Stimulated activated CD8-positive, alpha-beta memory T cell treated with anti-CD3 and anti-CD28 coated beads, Interleukin-7, amount 100 ng/mL, for 48 hours (primary cell): ENCODE measurements around the gene CROCC.
"Not testable (repeated sequence)": the region's sequence is repeated elsewhere in the genome, so short reads cannot be mapped to it uniquely, and the experiment has no call there.

Source experiments
- DNase-seq, 2 donors: peaks; one replicate each; pipeline ENCODE4 v3.0.0-alpha.2; 2020; ENCODE audit warnings: low read depth in 1 of 2; ENCODE audit errors: extremely low read depth in 1 of 2

Gene CROCC

GRCh38 chr1:16895598-16896315, 26.0 kb upstream of the CROCC start, which contains the start of gene RNU1-2:
Gene RNU1-2 (plus strand): TSS chr1:16895980.
- DNase-seq: peak; percentile 60 to 80

DNA sequence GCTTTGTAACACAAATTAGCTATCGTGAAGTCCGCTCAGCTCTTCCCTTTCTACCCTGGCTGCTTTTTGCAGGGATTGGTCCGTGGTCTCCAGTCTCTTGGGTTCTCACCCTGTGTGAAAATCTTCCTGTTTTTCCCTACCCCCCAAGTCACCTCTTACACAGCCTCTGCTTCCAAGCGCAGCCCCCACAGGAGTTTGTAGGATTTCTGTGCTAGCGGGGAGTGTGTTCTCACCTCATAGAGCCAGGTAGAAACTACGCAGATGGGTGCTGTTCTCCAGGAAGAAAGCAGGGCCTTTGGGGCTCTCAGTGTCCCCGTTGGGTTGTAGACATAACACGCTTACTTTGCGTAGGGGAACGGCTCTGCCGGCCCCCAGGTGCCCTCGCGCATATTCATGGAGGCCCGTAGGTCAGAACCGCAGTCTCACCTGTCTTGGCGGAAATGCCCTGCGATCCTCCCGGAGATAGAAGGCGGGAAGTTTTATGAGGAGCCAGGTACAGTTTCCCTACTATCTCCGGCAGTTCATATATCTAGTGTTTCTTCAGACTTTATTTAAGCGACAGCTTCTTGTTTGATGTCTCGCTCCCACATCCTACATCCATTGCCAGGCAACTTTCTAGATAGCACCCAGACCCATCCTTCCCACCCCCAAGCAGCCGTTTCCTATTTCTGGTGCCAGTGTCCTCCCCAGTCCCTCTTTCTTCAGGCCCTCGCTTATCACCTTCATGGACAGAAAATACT, 25.2 kb upstream of the CROCC start:
- peak; percentile 62 to 64 for DNase-seq

DNA sequence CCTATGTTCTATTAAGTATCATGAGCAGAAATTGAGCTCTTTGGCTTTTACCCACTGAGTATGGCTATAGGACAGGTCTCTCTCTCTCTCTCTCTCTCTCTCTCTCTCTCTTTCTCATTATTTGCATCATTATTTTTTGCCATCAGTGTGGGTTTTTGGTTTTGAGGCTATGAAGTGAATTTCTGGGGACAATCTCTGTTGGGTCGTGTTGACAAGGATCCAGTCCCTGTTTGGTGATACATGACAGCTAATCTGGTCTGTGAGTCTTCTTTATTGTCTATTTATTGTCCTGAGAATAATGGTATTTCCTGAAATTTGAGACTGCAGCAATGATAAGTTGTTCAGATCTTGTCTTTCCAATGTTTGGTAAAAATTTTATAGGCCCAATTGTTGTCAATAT, 24.1 kb upstream of the CROCC start:
- DNase-seq: not testable (repeated sequence)

DNA sequence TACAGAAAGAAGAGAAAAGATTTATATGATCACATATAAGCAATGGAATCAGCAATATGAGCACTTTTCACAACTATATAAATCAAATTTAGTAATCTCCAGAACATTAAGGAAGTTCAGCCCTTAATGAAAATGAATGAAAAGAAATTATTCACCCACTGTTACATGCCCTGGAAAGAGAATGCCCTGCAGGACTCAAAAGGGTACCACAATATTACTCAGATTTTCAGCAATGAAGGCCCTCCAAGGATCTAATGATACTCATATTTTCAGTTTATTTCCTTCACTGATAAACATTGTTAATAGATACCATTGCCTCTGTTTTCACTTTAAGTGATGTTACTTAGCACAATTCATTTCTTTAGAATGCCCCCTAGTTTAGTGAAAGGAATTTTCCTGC, 23.4 kb upstream of the CROCC start:
- DNase-seq: not testable (repeated sequence)

GRCh38 chr1:16899020-16899419, 22.7 kb upstream of the CROCC start:
- not testable (repeated sequence) for DNase-seq

- no peak for DNase-seq
Observed at GRCh38 chr1:16900751-16901150, 21.0 kb upstream of the CROCC start.

- not testable (repeated sequence) for DNase-seq
Observed at GRCh38 chr1:16901371-16901770, 20.4 kb upstream of the CROCC start.

- no peak for DNase-seq
Observed at GRCh38 chr1:16903054-16903453, 18.7 kb upstream of the CROCC start.

- DNase-seq: no peak
Observed at GRCh38 chr1:16903458-16903796, 18.3 kb upstream of the CROCC start.

DNA sequence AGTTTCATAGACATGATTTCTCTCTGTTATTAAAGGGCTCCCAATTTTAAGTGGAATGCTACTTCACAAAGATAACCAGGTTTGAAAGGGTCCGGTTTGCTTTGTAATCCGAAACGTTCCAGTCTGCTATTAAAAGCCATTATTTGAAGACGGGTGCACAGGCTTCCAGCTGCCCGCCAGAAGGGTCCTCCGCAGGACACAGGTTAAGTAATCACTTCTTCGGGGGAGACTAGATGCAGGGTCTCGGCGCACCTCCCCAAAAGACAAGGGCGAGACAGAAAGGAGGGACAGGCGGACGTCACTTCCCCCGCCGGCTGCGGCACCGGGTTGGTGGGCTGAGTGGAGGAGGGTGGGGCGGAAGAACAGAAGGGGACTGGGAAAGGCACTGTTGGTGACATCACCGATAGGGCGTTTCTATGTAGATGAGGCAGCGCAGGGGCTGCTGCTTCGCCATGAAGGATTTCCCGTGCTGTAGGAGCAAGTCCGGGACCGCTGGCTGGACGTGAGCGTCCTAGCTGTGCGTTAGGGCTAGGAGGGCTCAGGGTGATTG, 17.1 kb upstream of the CROCC start:
- DNase-seq: peak; percentile 96 to 100

DNA sequence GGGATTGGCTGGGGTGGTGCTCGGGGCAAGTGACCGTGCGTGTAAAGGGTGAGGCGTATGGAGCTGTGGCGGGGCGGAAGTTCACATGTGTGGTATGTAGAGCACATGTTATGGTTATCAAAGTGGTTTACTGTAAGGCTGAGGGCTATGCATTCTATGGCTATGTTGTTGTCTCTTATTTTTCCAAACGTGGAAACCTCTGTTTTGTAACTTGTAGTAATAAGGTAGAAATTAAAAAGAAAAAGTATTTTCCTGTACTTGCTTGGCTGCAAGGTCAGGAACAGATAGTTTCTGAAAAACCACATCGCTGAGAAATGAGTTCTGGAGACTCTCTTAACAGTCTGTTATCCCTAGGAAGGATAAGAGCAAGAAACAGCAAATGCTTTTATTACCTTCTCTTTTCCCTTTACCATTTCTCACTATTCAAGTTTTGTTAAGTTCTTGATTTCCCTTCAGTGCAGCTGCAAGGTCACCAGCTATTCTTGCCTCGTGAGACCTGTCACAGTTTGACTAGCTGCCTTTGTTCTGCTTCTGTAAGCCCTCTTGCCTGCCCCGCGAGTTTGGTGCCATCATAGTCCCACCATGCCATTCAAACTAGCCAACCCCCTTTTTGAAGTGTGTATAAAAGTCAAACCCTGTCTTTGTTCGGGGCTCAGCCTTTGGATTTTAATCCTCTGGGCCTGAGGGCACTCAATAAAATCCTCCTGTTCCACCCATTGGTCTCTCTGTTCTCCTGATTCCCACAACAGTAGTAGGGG, 16.4 kb upstream of the CROCC start:
- DNase-seq: peak in 1 of 2 donors; percentile 40

DNA sequence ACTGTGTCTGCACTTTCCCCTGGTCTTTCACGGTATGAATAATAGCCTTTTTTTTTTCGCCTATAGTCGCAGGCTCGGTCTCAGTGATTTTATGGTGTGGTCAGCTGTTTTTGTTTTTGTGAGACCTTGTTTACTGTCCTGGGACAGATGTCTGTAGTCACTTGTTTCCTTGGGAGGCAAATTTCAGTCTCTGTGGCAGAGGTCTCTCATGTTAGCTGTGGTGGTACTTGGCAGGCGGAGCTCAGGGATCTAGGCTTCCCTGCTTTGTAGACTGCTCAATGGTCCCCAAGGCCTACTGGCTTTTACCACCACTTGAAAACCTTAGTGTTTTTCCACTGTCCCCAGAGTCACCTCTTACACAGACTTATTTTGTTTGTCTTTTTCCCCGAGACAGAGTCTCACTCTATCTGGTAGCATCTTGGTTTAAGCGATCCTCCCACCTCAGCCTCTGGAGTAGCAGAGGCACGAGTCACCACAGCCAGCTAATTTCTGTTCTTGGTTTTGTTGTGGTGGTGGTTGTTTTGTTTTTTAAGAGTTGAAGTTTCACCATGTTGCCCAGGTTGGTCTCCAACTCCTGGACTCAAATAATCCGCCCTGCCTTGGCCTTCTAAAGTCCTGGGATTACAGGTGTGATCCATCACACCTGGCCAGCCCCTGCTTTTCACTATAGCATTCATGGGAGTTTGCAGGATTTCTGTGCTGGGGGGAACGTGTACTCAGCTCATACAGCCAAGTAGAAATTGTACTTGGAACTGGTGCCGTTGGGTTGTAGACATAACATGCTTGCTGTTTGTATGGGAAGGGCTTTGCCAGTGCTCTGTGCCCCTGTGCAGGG, 15.6 kb upstream of the CROCC start:
- DNase-seq: no peak

GRCh38 chr1:16906873-16907272, 14.9 kb upstream of the CROCC start:
- DNase-seq: no peak

DNA sequence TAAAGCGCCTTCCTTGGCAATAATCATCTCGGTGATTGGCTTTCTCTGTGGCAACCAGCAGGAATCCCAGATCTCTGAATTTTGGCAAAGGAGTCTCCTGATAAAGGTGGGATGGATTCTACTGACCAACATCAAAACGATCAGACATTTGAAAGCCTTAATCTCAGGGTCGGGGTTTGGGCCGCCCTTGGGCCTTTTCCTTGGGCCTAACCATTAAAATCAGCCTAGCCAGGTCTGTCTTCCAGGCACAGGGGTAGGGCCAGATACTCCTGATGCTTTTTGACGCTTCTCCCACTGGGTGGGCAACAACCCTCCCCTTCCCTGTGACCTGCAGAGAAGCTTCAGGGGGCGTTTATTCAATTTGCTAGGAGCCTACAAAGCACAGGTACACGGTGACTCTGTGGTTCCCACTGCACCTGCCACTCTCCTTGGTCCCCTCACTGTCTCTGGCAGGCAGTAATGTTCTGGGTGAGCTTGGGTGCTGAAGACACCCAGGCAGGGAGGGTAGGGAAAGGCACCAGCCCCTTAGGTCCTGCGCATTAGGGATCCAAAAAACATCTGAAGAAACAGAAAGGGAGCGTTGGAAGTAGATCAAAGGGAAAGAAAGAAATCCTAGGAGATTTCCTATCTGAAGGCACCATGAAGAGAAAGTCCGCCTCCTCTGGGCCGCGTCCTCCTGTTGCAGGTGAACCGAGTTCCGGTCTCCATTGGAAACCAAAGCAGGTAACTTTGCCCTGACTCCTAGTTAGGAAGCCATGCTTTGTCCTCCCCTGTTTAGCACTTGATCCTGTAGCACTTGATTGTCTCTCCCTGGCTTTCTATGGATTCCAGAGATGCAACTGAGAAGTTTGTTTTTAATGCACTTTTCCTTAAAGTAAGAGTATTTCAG, 13.6 kb upstream of the CROCC start:
- no peak for DNase-seq

DNA sequence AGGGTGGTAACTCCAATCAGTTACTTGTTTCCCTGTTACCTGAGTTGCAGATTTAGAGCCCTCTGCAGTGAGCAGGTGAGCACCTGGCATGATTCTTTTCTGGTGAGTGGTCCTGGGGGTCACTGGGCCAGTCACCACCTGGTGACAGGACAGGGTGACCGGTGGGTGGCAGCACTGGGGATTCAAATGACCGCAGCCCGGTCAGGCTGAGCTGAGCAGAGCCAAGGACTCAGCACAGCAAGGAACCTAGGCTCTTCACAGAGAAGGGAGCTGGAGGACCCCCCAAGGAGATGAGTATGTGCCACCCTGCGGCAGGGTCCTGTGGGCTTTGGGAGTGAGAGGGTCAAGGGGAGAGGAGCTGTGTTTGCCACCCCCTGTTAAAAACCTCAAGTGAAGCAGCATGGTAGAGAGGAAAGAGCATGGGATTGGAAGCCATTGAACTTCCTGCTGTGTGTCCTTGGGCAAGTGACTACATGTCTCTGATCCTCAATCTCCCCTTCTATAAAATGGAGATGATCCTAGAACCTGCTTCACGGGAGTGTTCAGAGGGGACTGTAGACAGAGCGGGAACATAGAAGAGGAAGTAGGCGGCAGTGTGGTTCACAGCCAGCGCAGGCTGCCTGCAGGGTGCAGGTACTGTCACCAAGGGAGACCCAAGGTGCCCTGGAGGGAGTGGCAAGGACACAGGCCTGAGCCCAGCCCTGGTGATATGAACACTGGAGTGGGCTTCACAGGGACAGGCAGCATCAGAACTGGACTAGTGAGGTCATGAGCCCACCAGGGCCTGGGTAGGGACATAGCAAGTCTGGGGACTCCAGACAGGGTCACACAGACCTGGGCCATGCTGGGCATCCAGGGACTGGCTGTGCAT, 9.6 kb upstream of the CROCC start:
- DNase-seq: not testable (repeated sequence)

GRCh38 chr1:16912742-16913141, 9.0 kb upstream of the CROCC start:
- DNase-seq: not testable (repeated sequence)

GRCh38 chr1:16913181-16913832, 8.4 kb upstream of the CROCC start:
- no peak for DNase-seq
